Measurements from ENCODE around the gene BCDIN3D.

- TF ChIP-seq CTCF (IDR thresholded peaks at IDR 0.05) (no peak), POLR2A (IDR thresholded peaks at IDR 0.05) (no peak)
Measured at GRCh38 chr12:49809906-49810389, 33.0 kb downstream of the BCDIN3D start.
